HG02763 (cell line): ENCODE data around the gene RFX7.
"Not testable (repeated sequence)": the region's sequence is repeated elsewhere in the genome, so short reads cannot be mapped to it uniquely, and the experiment has no call there.

ENCODE experiments used
- ATAC-seq: cut with Tn5 transposase; IDR thresholded peaks from one replicate; pipeline ENCODE4 v1.9.1; 2021; ENCODE audit warnings: mild to moderate bottlenecking, moderate library complexity; ENCODE audit not compliant: unreplicated experiment

Gene RFX7

GRCh38 chr15:56243163-56244037 is at the start of gene RFX7:
TSS of gene RFX7 (minus strand) at chr15:56243879. CDS start at chr15:56243285, 594 bp downstream.
- peak; percentile 56 for ATAC-seq

GRCh38 chr15:56292546-56293316 is 49.1 kb upstream of the RFX7 start:
- no peak for ATAC-seq

GRCh38 chr15:56291741-56292140 is 48.1 kb upstream of the RFX7 start:
- no peak for ATAC-seq

- no peak for ATAC-seq
Observed at GRCh38 chr15:56286213-56286612, 42.5 kb upstream of the RFX7 start.

GRCh38 chr15:56281145-56281544 is 37.5 kb upstream of the RFX7 start:
- no peak for ATAC-seq

GRCh38 chr15:56273724-56274123 is 30.0 kb upstream of the RFX7 start:
- no peak for ATAC-seq

- ATAC-seq = no peak
Observed at GRCh38 chr15:56272454-56272853, 28.8 kb upstream of the RFX7 start.

GRCh38 chr15:56266465-56266864 is 22.8 kb upstream of the RFX7 start:
- ATAC-seq = not testable (repeated sequence)

- ATAC-seq = no peak
Observed at GRCh38 chr15:56261854-56262509, 18.3 kb upstream of the RFX7 start.

- not testable (repeated sequence) for ATAC-seq
Observed at GRCh38 chr15:56257306-56257705, 13.6 kb upstream of the RFX7 start.

- no peak for ATAC-seq
Observed at GRCh38 chr15:56254265-56254664, 10.6 kb upstream of the RFX7 start.

- no peak for ATAC-seq
Observed at GRCh38 chr15:56252386-56252785, 8.7 kb upstream of the RFX7 start.

- no peak for ATAC-seq
Observed at GRCh38 chr15:56251315-56252095, 7.8 kb upstream of the RFX7 start.

GRCh38 chr15:56250626-56251025 is 6.9 kb upstream of the RFX7 start:
- ATAC-seq = no peak

GRCh38 chr15:56249092-56249491 is 5.4 kb upstream of the RFX7 start:
- no peak for ATAC-seq

- ATAC-seq = no peak
Observed at GRCh38 chr15:56248311-56248992, 4.8 kb upstream of the RFX7 start.

- ATAC-seq = no peak
Observed at GRCh38 chr15:56247266-56247665, 3.6 kb upstream of the RFX7 start.

GRCh38 chr15:56245871-56246814 is 2.5 kb upstream of the RFX7 start:
- peak; percentile 57 for ATAC-seq
